NCI-H128 (cell line): ENCODE results near the gene ELOA2.
"Not testable (repeated sequence)": the region's sequence is repeated elsewhere in the genome, so short reads cannot be mapped to it uniquely, and the experiment has no call there.

Experiments
- DNase-seq: peaks from one replicate; lab custom pipeline; 2025; ENCODE audit not compliant: unreplicated experiment; lab: John Stamatoyannopoulos, UW

ELOA2 gene, protein sequence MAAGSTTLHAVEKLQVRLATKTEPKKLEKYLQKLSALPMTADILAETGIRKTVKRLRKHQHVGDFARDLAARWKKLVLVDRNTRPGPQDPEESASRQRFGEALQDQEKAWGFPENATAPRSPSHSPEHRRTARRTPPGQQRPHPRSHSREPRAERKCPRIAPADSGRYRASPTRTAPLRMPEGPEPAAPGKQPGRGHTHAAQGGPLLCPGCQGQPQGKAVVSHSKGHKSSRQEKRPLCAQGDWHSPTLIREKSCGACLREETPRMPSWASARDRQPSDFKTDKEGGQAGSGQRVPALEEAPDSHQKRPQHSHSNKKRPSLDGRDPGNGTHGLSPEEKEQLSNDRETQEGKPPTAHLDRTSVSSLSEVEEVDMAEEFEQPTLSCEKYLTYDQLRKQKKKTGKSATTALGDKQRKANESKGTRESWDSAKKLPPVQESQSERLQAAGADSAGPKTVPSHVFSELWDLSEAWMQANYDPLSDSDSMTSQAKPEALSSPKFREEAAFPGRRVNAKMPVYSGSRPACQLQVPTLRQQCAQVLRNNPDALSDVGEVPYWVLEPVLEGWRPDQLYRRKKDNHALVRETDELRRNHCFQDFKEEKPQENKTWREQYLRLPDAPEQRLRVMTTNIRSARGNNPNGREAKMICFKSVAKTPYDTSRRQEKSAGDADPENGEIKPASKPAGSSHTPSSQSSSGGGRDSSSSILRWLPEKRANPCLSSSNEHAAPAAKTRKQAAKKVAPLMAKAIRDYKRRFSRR

DNA sequence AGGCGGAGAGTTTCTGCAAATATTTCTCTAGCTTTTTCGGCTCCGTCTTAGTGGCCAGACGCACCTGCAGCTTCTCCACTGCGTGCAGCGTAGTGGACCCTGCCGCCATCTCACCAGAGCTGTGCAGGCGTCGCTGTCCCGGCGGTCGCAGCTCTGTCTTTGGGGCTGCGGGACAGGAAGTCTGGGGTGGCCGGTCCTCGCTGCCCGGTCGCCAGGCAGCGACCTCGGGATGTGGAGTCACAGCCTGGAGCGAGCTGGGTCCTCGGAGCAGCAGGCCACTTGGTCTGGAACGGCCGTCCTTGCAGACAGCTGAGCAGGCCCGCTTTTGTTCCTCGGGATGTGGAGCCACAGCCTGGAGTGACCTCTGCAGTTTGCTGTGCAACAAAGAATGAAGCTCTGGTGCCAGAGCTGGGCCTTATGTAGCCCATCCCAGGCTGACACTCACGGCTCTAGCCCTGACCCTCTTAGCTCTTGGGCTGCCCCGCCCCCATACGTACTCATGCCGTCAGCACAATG lies at the start of gene ELOA2:
TSS of gene ELOA2 (minus strand) at position 466 of the 516 bp plus-strand sequence. CDS start at position 109, 357 bp downstream.
- DNase-seq, result no peak

GRCh38 chr18:47081578-47081977 lies 46.2 kb upstream of the ELOA2 start:
- no peak for DNase-seq

- DNase-seq, result no peak
Observed at GRCh38 chr18:47080872-47081271, 45.5 kb upstream of the ELOA2 start.

DNA sequence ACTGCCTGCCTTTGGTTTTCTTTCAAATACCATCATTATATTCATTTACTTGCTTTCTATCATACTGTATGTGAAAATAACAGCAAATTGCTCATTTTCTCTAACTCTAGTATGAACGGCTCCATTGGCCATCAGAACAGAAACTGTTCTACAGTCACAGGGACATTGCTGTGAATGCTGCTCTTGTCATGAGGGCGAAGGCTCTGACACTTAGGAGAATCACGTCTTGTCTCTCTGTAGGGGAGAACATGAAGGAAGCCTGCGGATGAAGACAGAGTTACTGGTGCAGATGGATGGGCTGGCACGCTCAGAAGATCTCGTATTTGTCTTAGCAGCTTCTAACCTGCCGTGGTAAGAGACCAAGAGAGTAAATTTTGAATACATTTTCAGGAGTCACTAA lies 41.7 kb upstream of the ELOA2 start:
- no peak for DNase-seq

GRCh38 chr18:47075098-47075883 lies 39.9 kb upstream of the ELOA2 start:
- DNase-seq, result no peak

DNA sequence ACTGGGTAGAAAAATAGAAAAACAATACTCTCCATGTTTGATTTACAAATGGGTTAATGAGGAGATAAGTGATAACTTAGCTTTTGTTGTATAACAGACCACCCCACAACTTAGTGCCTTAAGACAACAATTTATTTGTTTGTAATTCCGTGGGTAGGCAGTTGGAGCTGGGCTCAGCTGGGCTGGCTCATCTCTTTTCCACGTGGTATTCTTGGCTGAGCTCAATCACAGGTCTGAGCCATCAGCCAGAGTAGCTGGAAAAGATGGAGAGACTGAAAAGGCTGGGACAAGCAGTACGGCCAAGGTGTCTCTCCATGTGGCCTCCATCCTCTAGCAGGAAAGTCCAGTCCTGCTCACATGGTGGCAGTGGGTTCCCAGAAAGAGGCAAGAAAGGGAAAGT lies 32.2 kb upstream of the ELOA2 start:
- no peak for DNase-seq

GRCh38 chr18:47063096-47063495 lies 27.7 kb upstream of the ELOA2 start:
- DNase-seq, result no peak

- DNase-seq, result no peak
Observed at GRCh38 chr18:47062471-47062870, 27.1 kb upstream of the ELOA2 start.

- no peak for DNase-seq
Observed at GRCh38 chr18:47054369-47054768, 18.9 kb upstream of the ELOA2 start.

DNA sequence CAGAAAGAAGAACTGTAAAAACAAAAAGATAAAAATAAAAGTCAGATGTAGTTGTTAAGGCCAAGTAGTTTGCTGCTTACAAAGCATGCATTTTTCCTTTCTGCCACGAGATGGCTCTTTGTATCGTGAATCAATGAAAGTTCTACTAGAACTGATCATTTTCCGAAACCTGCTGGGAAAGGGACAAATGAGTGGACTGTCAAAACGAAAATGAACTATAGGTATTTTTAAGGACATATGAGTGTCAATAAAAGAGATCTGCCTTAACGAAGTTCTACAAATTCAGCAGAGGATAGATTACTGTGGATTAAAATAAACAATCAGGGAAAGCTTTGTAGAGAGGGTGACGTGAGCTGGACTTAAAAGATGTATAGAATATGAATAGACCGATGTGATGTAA lies 15.0 kb upstream of the ELOA2 start:
- DNase-seq, result no peak

GRCh38 chr18:47040982-47041381 lies 5.6 kb upstream of the ELOA2 start:
- DNase-seq, result no peak

- DNase-seq, result no peak
Observed at GRCh38 chr18:47036927-47037578, 1.6 kb upstream of the ELOA2 start.

DNA sequence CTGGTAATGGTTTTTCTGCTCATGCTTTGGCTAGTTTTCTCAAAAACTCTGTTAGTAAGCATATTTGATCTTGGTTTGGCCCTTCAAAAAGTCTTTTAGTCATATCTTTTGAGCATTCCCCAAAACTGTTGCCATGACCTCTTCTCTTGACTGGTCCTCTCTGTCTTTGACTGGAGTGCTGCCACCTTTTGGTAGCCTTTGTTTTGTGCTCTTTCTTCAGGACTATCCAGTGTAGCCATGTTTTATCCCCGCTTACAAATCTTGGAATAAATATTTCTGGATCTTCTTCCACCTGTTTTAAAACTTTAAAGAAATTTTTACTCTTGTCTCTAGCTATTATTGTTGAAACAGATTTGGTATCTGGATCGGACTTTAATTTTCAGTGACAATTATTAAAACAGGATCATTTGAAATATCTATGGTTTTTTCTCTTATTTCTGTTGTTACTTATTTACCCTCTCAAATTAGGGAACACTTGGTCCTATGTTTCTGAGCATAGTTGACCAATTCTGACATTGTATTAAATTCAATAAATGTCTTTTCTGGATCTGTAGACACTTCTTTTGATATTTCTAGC lies 965 bp upstream of the ELOA2 start:
- no peak for DNase-seq

DNA sequence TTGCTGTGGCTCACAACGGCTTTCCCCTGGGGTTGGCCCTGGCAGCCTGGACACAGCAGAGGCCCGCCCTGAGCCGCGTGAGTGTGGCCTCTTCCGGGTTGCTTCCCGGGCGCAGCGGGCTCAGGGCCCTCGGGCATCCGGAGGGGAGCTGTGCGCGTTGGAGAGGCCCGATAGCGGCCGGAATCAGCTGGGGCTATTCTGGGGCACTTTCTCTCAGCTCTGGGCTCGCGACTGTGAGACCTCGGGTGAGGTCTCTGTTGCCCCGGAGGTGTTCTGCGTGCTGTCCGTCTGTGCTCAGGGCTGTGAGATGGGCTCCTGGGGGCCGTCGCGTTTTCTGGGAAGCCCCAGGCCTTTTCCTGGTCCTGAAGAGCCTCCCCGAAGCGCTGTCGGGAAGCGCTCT lies 830 bp downstream of the ELOA2 start:
- DNase-seq, result not testable (repeated sequence)

DNA sequence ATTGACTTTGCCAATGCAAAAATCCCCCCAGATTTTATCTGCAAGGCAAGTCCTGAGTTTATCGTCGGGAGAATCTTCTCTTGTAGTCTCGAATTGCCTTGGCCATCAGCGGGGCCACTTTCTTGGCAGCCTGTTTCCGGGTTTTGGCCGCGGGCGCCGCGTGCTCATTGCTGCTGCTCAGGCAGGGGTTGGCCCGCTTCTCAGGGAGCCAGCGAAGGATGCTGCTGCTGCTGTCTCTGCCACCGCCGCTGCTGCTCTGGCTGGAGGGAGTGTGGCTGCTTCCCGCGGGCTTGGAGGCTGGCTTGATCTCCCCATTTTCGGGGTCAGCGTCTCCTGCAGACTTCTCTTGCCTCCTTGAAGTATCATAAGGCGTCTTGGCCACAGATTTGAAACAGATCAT lies 2.5 kb downstream of the ELOA2 start:
- DNase-seq, result no peak

GRCh38 chr18:47030887-47031286 lies 4.5 kb downstream of the ELOA2 start:
- DNase-seq, result not testable (repeated sequence)

- DNase-seq, result not testable (repeated sequence)
Observed at GRCh38 chr18:47029684-47030353, 5.6 kb downstream of the ELOA2 start.

DNA sequence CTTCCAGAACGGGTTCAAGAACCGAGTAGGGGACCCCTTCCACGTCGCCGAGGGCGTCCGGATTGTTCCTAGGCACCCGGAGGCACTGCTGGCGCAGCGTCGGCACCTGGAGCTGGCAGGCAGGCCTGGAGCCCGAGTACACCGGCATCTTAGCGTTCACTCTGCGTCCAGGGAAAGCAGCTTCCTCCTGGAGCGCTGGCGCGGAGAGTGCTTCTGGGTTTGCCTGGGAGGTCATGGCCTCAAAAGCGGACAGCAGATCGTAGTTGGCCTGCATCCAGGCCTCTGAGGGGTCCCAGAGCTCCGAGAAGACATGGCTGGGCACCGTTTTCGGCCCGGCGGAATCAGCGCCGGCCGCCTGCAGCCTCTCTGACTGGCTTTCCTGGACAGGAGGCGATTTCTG lies 6.7 kb downstream of the ELOA2 start:
- DNase-seq, result not testable (repeated sequence)

- DNase-seq, result not testable (repeated sequence)
Observed at GRCh38 chr18:47025557-47026174, 9.8 kb downstream of the ELOA2 start.
